ENCODE measurements around the gene SPATS2L.

SPATS2L gene

GRCh38 chr2:200373973-200374416 lies 67.5 kb downstream of the SPATS2L start:
- TF ChIP-seq CTCF (IDR thresholded peaks at IDR 0.05), result no peak

GRCh38 chr2:200376513-200377354 lies 70.2 kb downstream of the SPATS2L start:
- no peak for TF ChIP-seq CTCF (IDR thresholded peaks at IDR 0.05)

GRCh38 chr2:200377355-200378336 lies 71.2 kb downstream of the SPATS2L start:
- no peak for TF ChIP-seq CTCF (IDR thresholded peaks at IDR 0.05)

- TF ChIP-seq CTCF (IDR thresholded peaks at IDR 0.05), result no peak
Measured at GRCh38 chr2:200378652-200379290, 72.3 kb downstream of the SPATS2L start.

- no peak for TF ChIP-seq CTCF (IDR thresholded peaks at IDR 0.05)
Measured at GRCh38 chr2:200379481-200380090, 73.1 kb downstream of the SPATS2L start.

- no peak for TF ChIP-seq CTCF (IDR thresholded peaks at IDR 0.05)
Measured at GRCh38 chr2:200380091-200380561, 73.6 kb downstream of the SPATS2L start.

Measured in LNCAP (cell line).